Measurements from ENCODE around the gene ARHGAP40.

The ARHGAP40 gene

DNA sequence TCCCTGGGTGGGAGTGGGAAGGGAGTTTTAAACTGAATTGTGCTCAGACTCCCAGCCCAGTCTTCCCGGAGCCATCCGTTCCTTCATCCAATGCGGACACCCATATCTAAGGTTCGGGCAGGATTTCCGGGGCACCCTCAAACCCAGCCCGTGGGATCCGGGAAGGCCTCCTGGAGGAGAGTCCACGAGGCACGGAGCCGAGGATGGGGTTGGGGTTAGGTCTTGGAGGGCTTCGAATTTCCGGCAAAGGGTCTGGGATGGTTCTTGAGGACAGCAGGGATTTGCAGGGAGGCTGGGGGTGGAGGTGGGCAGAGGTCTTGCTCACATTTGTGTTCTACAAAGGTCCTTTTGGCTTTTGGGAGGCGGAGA is 73.1 kb downstream of the ARHGAP40 start:
- DNase-seq = no peak
- Histone ChIP-seq H3K27ac (ENCODE audit: low read length, poor library complexity, severe bottlenecking) (no peak overlapping the region), H2BK12ac (ENCODE audit: low read length in 2 of 2) (no peak overlapping the region), H2BK15ac (ENCODE audit: low read depth, poor library complexity, severe bottlenecking) (no peak overlapping the region), H3K23ac (ENCODE audit: low read length in 2 of 2) (no peak overlapping the region), H3K4me1 (ENCODE audit: control insufficient read depth, insufficient read depth, low read depth, low read length) (peaks cover 10% of the 10 kb centered on the region), H3K36me3 (ENCODE audit: control insufficient read depth in 1 of 2, insufficient read depth in 2 of 2, low read depth in 1 of 2, low read length in 2 of 2) (no peaks in the 10 kb centered on the region), H2AFZ (ENCODE audit: low read depth, low read length) (peak overlapping the region; percentile 7), H3K79me1 (replicated peaks; ENCODE audit: low read length, poor library complexity, severe bottlenecking) (no peaks in the 10 kb centered on the region), H2BK5ac (ENCODE audit: low read depth, low read length, poor library complexity, severe bottlenecking) (no peak overlapping the region), H3K9me3 (ENCODE audit: control insufficient read depth, low read length) (no peaks in the 10 kb centered on the region), H4K8ac (ENCODE audit: low read length) (no peak overlapping the region), H2AK5ac (ENCODE audit: low read length, severe bottlenecking) (no peak overlapping the region), H3K4me3 (ENCODE audit: insufficient read depth in 1 of 2, low read depth in 1 of 2, low read length in 2 of 2) (peak overlapping the region; percentile 33 to 35), H3K4me2 (ENCODE audit: low read length, poor library complexity, severe bottlenecking) (peak overlapping the region; percentile 57), H3K4ac (ENCODE audit: low read depth in 1 of 2, low read length in 2 of 2) (no peak overlapping the region), H3K9ac (ENCODE audit: low read length) (no peak overlapping the region), H3K18ac (ENCODE audit: low read depth in 1 of 2, low read length in 2 of 2) (no peak overlapping the region), H4K91ac (ENCODE audit: low read length) (no peak overlapping the region), H3K14ac (ENCODE audit: low read length in 2 of 2) (no peak overlapping the region), H2BK120ac (ENCODE audit: low read depth, low read length) (no peak overlapping the region), H3K27me3 (ENCODE audit: control insufficient read depth in 1 of 2, insufficient read depth in 1 of 2, low read length in 2 of 2) (peaks cover 59 to 63% of the 10 kb centered on the region in 2 experiments)
- 57% methylated on average over 13 of the region's 13 CpGs for WGBS

DNA sequence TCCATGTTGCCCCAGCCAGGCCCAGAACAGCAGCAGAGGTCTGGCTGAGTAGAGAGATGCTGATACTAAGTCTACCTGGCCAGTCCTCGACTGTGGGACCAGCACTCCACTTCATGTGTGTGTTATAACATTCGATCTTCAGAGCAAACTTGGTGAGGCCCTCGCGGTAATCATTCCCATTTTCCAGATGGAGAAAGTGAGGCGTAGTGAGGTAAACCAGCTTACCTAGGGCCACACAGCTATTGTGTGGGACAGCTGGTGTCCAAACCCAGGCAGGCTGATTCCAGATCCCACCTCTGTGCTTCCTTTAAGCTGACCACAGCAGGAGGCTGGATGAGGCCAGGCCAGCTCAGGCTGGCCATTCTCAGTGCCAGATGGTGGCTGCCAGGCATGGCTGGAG is 75.0 kb downstream of the ARHGAP40 start:
- Histone ChIP-seq H3K36me3 (ENCODE audit: control insufficient read depth in 1 of 2, insufficient read depth in 2 of 2, low read depth in 1 of 2, low read length in 2 of 2) (no peaks in the 10 kb centered on the region), H3K4me2 (ENCODE audit: low read length, poor library complexity, severe bottlenecking) (no peak overlapping the region), H2AK5ac (ENCODE audit: low read length, severe bottlenecking) (no peak overlapping the region), H3K18ac (ENCODE audit: low read depth in 1 of 2, low read length in 2 of 2) (no peak overlapping the region), H3K4me3 (ENCODE audit: insufficient read depth in 1 of 2, low read depth in 1 of 2, low read length in 2 of 2) (no peak overlapping the region), H4K91ac (ENCODE audit: low read length) (no peak overlapping the region), H3K23ac (ENCODE audit: low read length in 2 of 2) (no peak overlapping the region), H2BK120ac (ENCODE audit: low read depth, low read length) (no peak overlapping the region), H3K14ac (ENCODE audit: low read length in 2 of 2) (no peak overlapping the region), H2BK15ac (ENCODE audit: low read depth, poor library complexity, severe bottlenecking) (no peak overlapping the region), H3K27ac (ENCODE audit: low read length, poor library complexity, severe bottlenecking) (no peak overlapping the region), H4K8ac (ENCODE audit: low read length) (no peak overlapping the region), H2BK5ac (ENCODE audit: low read depth, low read length, poor library complexity, severe bottlenecking) (no peak overlapping the region), H2AFZ (ENCODE audit: low read depth, low read length) (no peak overlapping the region), H3K79me1 (replicated peaks; ENCODE audit: low read length, poor library complexity, severe bottlenecking) (no peaks in the 10 kb centered on the region), H3K9ac (ENCODE audit: low read length) (no peak overlapping the region), H3K4ac (ENCODE audit: low read depth in 1 of 2, low read length in 2 of 2) (no peak overlapping the region), H3K9me3 (ENCODE audit: control insufficient read depth, low read length) (no peaks in the 10 kb centered on the region), H3K27me3 (ENCODE audit: control insufficient read depth in 1 of 2, insufficient read depth in 1 of 2, low read length in 2 of 2) (peaks cover 46 to 47% of the 10 kb centered on the region in 2 experiments), H2BK12ac (ENCODE audit: low read length in 2 of 2) (no peak overlapping the region), H3K4me1 (ENCODE audit: control insufficient read depth, insufficient read depth, low read depth, low read length) (peaks cover 10% of the 10 kb centered on the region)
- 92% methylated on average over 5 of the region's 5 CpGs for WGBS
- no peak for DNase-seq

DNA sequence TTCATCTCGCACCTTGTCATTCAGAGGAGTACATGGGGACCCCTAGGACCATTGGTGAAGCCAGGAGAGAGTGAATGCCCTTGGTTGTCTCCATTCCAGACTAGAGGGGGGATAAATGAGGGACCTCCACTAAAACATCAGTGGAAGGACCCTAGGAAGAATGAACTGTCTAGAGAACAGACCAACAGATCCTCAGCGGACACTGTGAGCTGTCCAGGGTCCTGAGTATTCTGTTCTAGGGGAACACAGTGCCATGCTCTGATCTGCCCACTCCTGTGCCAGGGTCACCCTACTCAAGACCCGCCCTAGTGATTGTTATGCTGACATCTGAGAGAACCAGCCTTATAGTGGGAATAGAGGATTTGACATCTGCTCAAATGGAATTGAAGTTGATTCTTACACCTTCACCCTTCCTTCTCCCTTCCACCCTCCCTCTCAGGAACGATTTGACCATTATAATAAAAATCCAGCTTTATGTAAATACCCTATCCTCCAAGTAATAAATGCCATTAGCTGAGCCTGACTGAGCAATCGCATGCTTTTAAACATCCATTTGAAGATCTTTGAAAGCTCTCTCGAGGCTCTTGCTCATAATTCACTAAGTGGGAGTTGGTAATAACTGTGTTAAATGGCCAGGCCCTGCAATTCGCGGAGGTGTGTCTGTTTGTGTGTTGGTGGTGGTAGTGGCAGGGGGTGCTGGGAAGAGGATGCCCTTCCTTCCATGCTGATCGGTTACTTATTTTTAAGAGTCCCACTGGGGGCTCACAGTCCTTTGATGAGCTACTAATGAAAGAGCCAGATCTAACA is 79.1 kb downstream of the ARHGAP40 start:
- Histone ChIP-seq H3K27ac (ENCODE audit: low read length, poor library complexity, severe bottlenecking) (no peak overlapping the region), H3K4me3 (ENCODE audit: insufficient read depth in 1 of 2, low read depth in 1 of 2, low read length in 2 of 2) (no peak overlapping the region), H4K91ac (ENCODE audit: low read length) (no peak overlapping the region), H3K36me3 (ENCODE audit: control insufficient read depth in 1 of 2, insufficient read depth in 2 of 2, low read depth in 1 of 2, low read length in 2 of 2) (no peaks in the 10 kb centered on the region), H3K9me3 (ENCODE audit: control insufficient read depth, low read length) (no peaks in the 10 kb centered on the region), H3K4me1 (ENCODE audit: control insufficient read depth, insufficient read depth, low read depth, low read length) (no peaks in the 10 kb centered on the region), H3K18ac (ENCODE audit: low read depth in 1 of 2, low read length in 2 of 2) (no peak overlapping the region), H2BK12ac (ENCODE audit: low read length in 2 of 2) (no peak overlapping the region), H3K79me1 (replicated peaks; ENCODE audit: low read length, poor library complexity, severe bottlenecking) (no peaks in the 10 kb centered on the region), H3K9ac (ENCODE audit: low read length) (no peak overlapping the region), H3K4me2 (ENCODE audit: low read length, poor library complexity, severe bottlenecking) (no peak overlapping the region), H2AK5ac (ENCODE audit: low read length, severe bottlenecking) (no peak overlapping the region), H3K14ac (ENCODE audit: low read length in 2 of 2) (no peak overlapping the region), H2BK15ac (ENCODE audit: low read depth, poor library complexity, severe bottlenecking) (no peak overlapping the region), H2BK120ac (ENCODE audit: low read depth, low read length) (no peak overlapping the region), H2BK5ac (ENCODE audit: low read depth, low read length, poor library complexity, severe bottlenecking) (no peak overlapping the region), H3K23ac (ENCODE audit: low read length in 2 of 2) (no peak overlapping the region), H4K8ac (ENCODE audit: low read length) (no peak overlapping the region), H2AFZ (ENCODE audit: low read depth, low read length) (no peak overlapping the region), H3K27me3 (ENCODE audit: control insufficient read depth in 1 of 2, insufficient read depth in 1 of 2, low read length in 2 of 2) (peaks cover 16 to 34% of the 10 kb centered on the region in 2 experiments), H3K4ac (ENCODE audit: low read depth in 1 of 2, low read length in 2 of 2) (no peak overlapping the region)
- DNase-seq = peak; percentile 51
- WGBS = 32% methylated on average over 8 of the region's 9 CpGs

DNA sequence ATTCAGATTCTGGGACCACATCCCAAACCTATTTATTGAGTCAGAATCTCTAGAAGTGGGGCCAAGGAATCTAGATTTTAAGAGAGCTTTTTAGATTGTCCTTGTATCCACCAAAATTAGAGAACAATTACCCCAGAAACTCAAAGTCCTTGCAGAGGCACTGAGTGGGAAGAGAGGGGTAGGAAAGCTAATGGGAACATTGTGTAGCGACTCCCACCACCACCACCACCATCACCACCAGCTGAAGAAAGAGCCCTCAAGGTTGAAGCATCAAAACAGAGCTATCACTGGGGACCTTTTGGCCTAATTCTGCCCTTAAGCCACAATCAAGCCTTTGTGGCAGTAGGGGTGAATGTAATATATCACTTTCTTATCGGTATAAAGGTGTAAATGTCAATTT is 83.7 kb downstream of the ARHGAP40 start:
- Histone ChIP-seq H4K8ac (ENCODE audit: low read length) (no peak overlapping the region), H2BK15ac (ENCODE audit: low read depth, poor library complexity, severe bottlenecking) (no peak overlapping the region), H2BK5ac (ENCODE audit: low read depth, low read length, poor library complexity, severe bottlenecking) (no peak overlapping the region), H3K27ac (ENCODE audit: low read length, poor library complexity, severe bottlenecking) (no peak overlapping the region), H3K14ac (ENCODE audit: low read length in 2 of 2) (no peak overlapping the region), H3K79me1 (replicated peaks; ENCODE audit: low read length, poor library complexity, severe bottlenecking) (no peaks in the 10 kb centered on the region), H2BK120ac (ENCODE audit: low read depth, low read length) (no peak overlapping the region), H3K4me3 (ENCODE audit: insufficient read depth in 1 of 2, low read depth in 1 of 2, low read length in 2 of 2) (no peak overlapping the region), H3K4ac (ENCODE audit: low read depth in 1 of 2, low read length in 2 of 2) (no peak overlapping the region), H3K36me3 (ENCODE audit: control insufficient read depth in 1 of 2, insufficient read depth in 2 of 2, low read depth in 1 of 2, low read length in 2 of 2) (no peaks in the 10 kb centered on the region), H3K9me3 (ENCODE audit: control insufficient read depth, low read length) (no peaks in the 10 kb centered on the region), H2AFZ (ENCODE audit: low read depth, low read length) (no peak overlapping the region), H4K91ac (ENCODE audit: low read length) (no peak overlapping the region), H3K23ac (ENCODE audit: low read length in 2 of 2) (no peak overlapping the region), H2BK12ac (ENCODE audit: low read length in 2 of 2) (no peak overlapping the region), H2AK5ac (ENCODE audit: low read length, severe bottlenecking) (no peak overlapping the region), H3K4me2 (ENCODE audit: low read length, poor library complexity, severe bottlenecking) (no peak overlapping the region), H3K18ac (ENCODE audit: low read depth in 1 of 2, low read length in 2 of 2) (no peak overlapping the region), H3K9ac (ENCODE audit: low read length) (no peak overlapping the region), H3K27me3 (ENCODE audit: control insufficient read depth in 1 of 2, insufficient read depth in 1 of 2, low read length in 2 of 2) (peaks cover 15 to 37% of the 10 kb centered on the region in 2 experiments), H3K4me1 (ENCODE audit: control insufficient read depth, insufficient read depth, low read depth, low read length) (no peaks in the 10 kb centered on the region)
- DNase-seq = no peak
- WGBS = no CpG with 5 or more reads among the region's 2 CpGs
